Measurements from ENCODE around the gene PTDSS2. TPM values are rescaled to one million over a fixed set of nuclear protein-coding genes. Genes with fewer than 3 reads are reported as not detected.

PTDSS2 gene
- total RNA-seq, 1 experiment from 2014 or later: 16.8 TPM

DNA sequence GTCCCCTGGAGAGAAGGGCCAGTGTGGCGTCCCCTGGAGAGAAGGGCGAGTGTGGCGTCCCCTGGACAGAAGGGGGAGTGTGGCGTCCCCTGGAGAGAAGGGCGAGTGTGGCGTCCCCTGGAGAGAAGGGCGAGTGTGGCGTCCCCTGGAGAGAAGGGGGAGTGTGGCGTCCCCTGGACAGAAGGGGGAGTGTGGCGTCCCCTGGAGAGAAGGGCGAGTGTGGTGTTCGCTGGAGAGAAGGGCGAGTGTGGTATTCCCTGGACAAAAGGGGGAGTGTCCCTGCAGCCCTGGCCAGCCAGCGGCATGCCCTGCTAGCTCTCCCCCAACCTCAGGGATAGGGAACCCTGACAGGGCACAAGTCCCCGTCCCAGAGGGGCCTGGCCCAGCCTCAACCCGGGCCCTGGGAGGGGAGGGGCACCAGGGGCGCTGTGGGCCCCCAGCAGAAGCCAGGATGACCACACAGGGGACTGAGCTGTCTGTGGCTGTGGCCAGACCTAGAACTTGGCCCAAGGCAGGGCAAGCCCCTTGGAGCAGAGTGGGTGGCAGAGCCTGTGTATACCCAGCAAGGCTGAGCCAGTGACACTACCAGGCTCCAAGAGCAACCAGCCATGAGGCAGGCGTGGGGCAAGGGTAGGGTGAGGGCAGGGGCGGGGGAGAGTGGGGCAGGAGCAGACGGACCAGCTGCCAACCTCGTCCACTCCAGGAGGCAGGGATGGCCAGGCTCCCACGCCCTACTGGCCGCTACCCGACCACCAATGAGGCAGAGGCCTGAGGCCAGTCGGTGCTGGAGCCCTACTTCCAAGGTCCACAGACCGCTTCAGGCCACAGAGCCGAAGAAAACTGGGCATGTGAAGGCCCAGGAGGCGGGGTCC, 81.1 kb downstream of the PTDSS2 start:
- no peak for DNase-seq (ENCODE audit: low read depth)

DNA sequence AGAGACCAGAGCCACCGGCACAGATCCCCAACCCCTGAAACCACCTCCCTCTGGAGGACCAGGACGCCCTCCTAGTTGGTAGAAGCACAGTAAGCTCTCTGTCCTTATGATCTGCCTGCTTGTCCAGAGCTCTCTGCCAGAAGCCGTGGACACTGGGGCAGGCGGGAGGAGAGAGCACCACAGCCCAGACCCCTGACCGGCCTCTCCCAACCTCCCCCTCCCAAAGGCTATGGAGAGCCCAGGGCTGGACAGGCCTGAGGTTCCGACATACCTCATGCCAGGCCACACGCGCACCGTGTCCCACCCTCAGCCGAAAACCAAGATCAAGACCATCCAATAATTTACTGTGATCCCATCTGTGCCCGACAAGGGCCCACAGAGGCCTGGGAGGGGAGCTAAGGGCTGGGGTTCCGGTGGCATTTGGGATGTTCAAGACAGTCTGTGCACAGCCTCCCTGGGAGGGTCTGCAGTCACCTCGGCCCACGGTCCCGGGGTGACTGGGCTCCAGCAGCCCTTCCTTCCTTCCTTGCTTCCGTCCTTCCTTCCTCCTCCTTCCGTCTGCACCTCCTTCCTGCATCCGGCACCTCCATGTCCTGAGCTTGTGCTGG, 81.9 kb downstream of the PTDSS2 start:
- DNase-seq (ENCODE audit: low read depth): no peak

DNA sequence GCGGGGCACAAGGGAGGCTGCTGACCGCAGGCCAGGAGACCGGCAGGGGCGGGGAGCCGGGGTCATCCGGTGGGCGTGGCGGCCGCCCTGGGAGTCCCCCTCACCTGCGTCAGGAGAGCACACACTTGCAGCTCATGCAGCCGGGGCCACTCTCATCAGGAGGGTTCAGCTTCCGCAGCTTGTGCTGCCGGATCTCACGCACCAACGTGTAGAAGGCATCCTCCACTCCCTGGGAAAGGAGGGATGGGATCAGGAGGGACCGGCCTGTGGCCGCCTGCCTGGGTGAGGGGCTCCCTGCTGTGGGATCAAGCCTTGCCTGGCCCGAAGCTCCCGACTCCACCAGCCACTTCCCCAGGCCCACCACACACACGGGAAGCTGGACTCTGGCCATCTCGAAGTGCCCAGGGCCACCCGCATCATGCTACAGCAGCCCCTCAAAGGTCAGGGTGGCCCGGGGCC, 82.5 kb downstream of the PTDSS2 start:
- no peak for DNase-seq (ENCODE audit: low read depth)

DNA sequence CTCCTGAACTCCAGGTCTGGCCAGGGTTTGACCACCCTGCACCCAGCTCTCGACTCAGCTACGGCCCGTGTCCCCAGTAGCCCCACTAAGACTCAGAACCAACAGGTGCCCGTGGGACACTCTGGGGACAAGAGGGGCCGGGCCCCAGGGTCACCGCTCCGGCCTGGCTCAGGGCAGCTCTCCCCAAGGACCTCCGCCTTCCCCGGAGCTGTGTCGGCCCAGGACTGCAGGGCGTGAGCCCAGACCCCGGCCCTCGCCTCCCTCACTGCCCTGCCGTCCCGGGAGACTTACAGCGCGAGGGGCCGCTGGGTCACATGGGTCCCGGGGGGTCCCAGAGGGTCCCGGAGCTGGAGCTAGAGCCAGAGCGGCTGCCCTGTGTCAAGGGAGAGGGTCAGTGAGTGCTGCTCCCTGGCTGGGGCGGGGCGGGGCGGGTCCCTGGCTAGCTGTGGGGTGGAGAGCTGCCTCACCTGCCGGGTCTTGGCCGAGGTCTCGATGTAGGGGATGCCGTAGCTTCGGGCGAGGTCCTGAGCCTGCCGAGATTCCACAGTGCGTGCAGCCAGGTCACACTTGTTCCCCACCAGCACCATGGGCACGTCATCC, 83.0 kb downstream of the PTDSS2 start:
- DNase-seq (ENCODE audit: low read depth): no peak

DNA sequence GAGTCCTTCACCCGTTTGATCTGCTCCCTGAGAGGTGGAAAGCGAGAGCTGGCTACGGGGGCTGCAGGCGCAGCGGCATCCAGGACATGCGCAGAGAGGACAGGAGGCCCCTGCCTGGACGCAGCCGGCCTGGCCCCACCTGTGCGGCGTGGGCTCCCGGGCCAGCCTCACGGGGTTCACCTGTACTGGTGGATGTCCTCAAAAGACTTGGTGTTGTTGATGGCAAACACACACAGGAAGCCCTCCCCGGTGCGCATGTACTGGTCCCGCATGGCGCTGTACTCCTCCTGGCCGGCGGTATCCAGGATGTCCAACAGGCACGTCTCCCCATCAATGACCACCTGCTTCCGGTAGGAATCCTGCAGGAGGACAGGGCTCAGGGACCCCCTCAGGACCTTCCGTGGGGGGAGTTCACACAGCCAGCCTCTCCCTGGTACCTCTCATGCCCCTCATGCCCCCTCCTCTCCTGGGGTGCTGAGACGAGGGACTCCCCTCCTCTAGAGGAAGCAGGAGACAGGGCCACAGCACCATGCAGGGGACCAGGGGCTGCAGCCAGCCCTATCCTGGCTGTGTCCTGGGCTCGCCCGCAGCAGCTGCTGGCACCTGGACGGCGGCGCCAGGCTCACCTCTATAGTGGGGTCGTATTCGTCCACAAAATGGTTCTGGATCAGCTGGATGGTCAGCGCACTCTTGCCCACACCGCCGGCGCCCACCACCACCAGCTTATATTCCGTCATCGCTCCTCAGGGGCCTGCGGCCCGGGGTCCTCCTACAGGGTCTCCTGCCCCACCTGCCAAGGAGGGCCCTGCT, 83.7 kb downstream of the PTDSS2 start:
- no peak for DNase-seq (ENCODE audit: low read depth)

DNA sequence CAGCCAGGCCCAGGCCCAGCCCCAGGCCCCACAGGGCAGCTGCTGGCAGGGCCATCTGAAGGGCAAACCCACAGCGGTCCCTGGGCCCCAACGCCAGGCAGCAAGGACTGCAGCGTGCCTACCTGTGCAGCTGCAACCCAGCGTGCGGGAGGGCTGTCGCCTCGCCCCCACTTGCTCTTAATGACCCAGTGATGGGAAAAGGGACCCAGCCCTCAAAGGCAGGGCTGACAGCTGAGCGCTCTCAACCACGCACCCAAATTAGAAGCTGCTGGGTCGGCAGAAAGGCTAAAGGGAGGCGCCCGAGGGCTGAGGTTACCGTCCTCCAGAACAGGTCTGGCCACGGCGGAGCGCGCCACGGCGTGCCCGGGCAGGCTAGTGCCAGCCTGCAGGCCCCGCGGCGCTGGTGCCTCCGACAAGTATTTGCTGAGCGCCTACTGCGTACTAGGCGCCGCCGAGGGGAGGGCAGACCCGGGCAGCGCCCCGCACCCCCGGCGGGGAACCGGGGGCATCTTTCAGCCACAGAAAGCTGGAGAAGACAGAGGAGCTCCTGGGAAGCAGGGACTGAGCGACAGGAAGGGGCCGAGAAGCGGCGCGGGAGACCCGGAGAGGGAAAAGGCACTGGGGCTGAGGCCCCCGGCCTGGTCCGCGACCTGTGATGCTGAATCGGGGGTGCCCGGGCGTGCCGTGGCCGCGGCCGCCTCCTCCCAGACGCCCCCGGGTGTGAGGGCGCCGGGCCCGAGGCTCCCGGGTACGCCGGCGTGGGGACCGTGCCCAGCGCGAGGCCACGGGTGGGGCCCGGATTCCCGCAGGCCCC, 84.5 kb downstream of the PTDSS2 start:
- peak; percentile 14 for DNase-seq (ENCODE audit: low read depth)

DNA sequence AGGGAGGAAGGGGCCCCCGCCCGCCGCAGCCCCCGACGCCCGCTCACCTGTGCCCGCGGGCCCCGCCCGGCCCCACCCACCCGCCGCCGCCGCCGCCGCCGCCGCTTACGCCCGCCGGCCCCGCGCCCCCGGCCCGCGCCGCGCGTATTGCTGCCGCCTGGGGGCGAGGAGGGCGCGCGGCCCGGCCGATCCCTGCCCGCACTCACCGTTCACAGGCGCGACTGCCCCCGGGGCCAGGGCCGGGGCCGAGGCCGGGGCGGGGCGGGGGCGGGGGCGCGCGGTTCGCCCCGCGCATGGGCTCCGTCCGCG, 85.1 kb downstream of the PTDSS2 start:
- DNase-seq (ENCODE audit: low read depth): no peak

DNA sequence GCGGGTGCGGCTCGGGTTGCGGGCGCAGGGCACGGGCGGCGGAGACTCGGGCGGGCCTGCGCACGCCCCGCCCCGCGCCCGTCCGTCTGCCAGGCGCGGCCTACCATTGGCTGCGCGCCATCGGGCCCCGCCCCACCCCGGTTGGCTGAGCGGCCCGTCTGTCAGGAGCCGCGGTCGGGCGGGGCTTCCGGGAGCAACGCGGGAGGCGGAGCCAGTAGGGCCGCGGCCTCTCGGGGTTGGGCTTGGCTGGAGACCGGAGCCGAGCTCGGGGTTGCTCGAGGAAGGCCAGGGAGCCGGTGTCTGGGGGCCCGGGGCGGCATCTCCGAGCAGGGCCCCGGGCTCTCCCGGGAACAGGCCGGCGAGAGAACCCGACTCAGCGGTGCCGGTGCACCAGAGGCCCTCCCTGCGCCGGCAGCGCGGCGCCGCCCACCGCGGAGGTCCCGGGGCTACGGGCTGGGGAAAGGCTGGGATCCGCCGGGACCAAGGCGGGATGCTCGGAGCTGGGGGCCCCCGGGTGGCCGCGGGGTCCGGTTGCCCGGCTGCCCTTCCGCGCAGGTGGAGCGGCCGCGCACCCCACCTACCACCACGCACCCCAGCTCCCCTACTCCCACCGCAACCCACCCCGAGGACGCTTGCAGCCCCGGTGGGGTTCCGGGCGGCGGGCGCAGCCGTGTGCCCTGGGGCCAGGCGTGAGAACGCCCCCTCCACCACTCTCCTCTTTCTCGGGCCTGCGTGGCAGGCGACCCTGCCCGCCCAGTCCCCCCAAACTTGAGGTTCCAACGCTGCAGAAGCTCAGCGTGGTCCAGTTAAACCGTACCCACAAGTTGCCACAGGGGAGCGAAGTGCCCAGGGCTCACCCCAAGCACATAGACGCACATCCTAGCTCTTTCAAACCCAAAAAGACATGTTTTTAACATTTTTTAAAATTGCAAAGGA, 85.7 kb downstream of the PTDSS2 start, which contains the start of gene HRAS:
HRAS (minus strand) TSS at position 58 of the 936 bp plus-strand sequence.
- DNase-seq (ENCODE audit: low read depth): peak; percentile 89

DNA sequence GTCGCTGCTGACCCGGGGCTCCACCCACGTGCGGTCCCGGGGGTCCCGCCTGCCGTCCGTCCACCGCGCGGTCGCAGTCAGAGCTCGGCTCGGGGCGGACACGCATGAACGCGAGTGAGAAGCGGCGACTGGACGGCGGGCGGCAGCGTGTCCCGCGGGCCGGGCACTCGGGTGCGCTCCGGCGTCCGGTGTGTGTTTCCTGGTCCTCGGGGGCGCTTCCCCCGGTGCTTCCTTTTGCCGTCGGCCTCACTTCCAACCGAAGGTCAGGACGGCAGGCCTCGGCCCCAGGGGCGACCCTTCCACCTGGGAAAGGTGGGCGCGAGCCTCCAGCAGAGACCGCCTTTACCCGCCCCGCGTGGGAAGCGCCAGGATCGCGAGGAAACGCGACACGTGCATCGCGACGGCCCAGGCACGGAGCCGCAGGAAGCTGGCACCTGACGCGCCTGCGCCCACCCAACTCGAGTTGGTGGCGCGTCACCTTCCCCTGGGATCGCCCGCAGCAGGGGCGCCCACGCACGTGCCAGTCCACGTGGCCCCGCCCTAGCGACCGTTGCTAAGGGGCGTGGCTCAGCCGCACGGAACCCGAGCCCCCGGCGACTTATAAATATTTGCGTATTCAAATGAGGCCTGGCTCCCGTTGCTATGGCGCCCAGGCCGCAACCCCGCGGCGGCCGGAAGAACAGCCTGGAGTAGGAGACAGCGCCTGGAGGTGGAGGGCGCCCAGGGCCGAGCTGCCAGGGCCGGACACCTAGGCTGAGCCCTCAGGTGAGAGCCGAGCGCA, 87.0 kb downstream of the PTDSS2 start, which contains the start of gene LRRC56:
LRRC56 (plus strand) TSS at position 687 of the 781 bp plus-strand sequence. CDS start 3,158 bp downstream, outside the sequence.
- DNase-seq (ENCODE audit: low read depth): peak; percentile 79

DNA sequence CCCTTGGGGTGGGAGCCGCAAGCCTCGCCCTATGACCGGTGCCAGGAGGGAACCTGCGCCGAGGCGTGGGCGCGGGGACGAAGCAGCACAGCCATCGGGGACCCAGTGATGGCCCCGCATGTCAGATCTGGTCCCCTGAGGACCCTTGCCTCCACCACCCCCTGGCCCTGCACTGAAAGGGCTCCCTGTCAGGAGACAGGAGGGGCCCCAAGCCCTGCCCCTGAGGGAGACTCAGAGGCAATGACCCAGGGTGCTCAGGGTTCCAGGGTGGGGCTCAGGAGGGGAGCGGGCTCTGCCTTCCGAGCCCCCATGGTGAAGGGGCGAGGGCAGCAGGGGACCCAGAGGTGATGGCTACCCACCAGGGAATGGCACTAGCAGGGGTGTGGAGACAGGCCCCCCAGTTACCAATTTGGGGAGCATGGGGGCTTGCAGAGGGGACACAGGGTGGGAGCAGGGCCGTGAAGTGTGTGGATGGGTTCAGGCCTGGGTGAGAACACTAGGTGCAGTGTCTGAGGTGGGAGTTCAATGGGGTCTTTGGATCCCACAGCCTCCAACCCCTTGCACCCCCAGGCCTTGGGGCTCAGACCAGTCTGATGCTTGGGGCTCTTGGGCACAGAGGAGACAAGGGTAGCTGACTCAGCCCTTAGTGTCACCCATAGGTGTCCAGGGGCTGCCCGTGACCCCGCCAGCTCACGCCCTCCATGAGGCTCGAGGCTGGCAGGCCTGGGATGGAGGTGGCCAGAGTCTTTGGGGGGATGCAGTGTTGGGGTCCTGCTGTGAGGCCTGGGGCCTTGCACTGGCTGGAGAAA, 87.7 kb downstream of the PTDSS2 start:
- DNase-seq (ENCODE audit: low read depth): no peak

DNA sequence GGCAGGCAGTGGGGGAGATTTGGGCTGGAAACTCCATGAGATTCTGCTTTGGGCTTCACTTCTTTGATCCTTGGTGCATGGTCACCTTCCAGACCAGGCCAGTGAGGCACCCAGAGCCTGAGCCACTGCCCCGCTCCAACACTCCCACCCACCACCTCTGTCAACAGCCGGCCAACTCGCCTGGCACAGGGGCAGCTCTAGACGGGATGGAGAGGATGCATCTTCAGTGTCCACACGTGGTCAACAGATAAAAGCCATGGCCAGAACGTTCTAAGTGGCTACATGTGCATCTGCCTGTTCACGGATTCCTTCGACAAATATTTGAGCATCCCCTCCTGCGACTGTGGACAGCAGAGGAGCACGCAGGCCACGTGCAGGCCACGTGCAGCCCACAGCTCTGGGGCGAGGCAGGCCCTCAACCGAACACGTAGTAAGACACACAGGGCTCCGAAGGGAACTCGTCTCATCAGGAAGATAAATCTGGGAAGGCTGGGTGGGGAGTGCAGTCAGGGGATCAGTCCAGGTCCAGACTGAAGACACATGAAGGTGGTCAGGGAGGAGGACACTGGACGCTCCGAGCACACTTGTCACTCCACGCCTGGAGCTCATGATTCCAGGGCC, 88.5 kb downstream of the PTDSS2 start:
- no peak for DNase-seq (ENCODE audit: low read depth)

DNA sequence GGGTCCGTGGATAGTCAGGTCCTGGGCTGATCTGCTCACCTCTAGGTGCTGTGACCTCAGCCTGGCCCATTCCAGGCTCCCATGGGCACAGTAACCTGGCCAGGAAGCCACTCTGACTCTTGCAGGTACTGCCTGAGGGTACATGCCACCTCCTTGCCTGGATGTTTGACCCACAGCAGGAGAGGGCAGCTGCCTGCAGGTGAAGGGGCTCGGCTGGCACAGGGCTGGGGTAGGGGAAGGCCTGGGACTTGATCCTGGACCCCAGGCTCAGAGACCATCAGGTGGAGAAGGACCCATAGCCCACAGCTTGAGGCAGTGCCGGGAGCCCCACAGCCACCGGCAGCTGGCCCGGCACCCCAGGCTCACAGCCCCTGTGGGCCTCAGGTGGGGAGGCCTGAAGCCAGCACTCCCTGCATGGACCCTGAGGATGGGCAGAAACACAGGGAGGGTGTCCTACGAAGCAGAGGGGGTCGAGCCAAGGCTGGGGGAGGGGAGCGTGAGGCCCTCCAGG, 89.9 kb downstream of the PTDSS2 start:
- no peak for DNase-seq (ENCODE audit: low read depth)

Other genes with a start within 250 kb of the PTDSS2 start
- 9.6 and 10.3 TPM in 2 replicates for gene BET1L, start 242.9 kb upstream of the PTDSS2 start, total RNA-seq (2014; rRNA removed; shearing (Covaris generic))
- gene RIC8A, start 242.6 kb upstream of the PTDSS2 start, total RNA-seq (2014; rRNA removed; shearing (Covaris generic)): 75.5 and 91.3 TPM in 2 replicates
- 7.0 and 7.6 TPM in 2 replicates for gene SIRT3, start 213.9 kb upstream of the PTDSS2 start, total RNA-seq (2014; rRNA removed; shearing (Covaris generic))
- 136 and 173 TPM in 2 replicates for gene PSMD13, start 213.3 kb upstream of the PTDSS2 start, total RNA-seq (2014; rRNA removed; shearing (Covaris generic))
- not detected in 2 replicates for gene NLRP6, start 171.9 kb upstream of the PTDSS2 start, total RNA-seq (2014; rRNA removed; shearing (Covaris generic))
- 1.3 and 1.6 TPM in 2 replicates for gene PGGHG, start 161.2 kb upstream of the PTDSS2 start, total RNA-seq (2014; rRNA removed; shearing (Covaris generic))
- not detected in 2 replicates for gene IFITM5, start 150.8 kb upstream of the PTDSS2 start, total RNA-seq (2014; rRNA removed; shearing (Covaris generic))
- gene IFITM2, start 142.5 kb upstream of the PTDSS2 start, total RNA-seq (2014; rRNA removed; shearing (Covaris generic)): 28.0 and 30.6 TPM in 2 replicates
- gene IFITM1, start 136.2 kb upstream of the PTDSS2 start, total RNA-seq (2014; rRNA removed; shearing (Covaris generic)): 13.6 and 14.3 TPM in 2 replicates
- 102 and 111 TPM in 2 replicates for gene IFITM3, start 129.4 kb upstream of the PTDSS2 start, total RNA-seq (2014; rRNA removed; shearing (Covaris generic))
- gene B4GALNT4, start 80.8 kb upstream of the PTDSS2 start, total RNA-seq (2014; rRNA removed; shearing (Covaris generic)): not detected in 2 replicates
- 0.84 and 2.9 TPM in 2 replicates for gene PKP3, start 56.1 kb upstream of the PTDSS2 start, total RNA-seq (2014; rRNA removed; shearing (Covaris generic))
- 14.3 and 19.2 TPM in 2 replicates for gene SIGIRR, start 35.3 kb upstream of the PTDSS2 start, total RNA-seq (2014; rRNA removed; shearing (Covaris generic))
- not detected in 2 replicates for gene ANO9, start 8.3 kb upstream of the PTDSS2 start, total RNA-seq (2014; rRNA removed; shearing (Covaris generic))
- 147 and 167 TPM in 2 replicates for gene RNH1, start 57.0 kb downstream of the PTDSS2 start, total RNA-seq (2014; rRNA removed; shearing (Covaris generic))
- gene HRAS, start 85.3 kb downstream of the PTDSS2 start, total RNA-seq (2014; rRNA removed; shearing (Covaris generic)): 65.8 and 81.1 TPM in 2 replicates
- 0.29 TPM in 1 of 2 replicates, not detected in the other for gene LRRC56, start 87.2 kb downstream of the PTDSS2 start, total RNA-seq (2014; rRNA removed; shearing (Covaris generic))
- 0.24 and 0.29 TPM in 2 replicates for gene LMNTD2, start 110.5 kb downstream of the PTDSS2 start, total RNA-seq (2014; rRNA removed; shearing (Covaris generic))
- 7.4 and 16.4 TPM in 2 replicates for gene RASSF7, start 110.7 kb downstream of the PTDSS2 start, total RNA-seq (2014; rRNA removed; shearing (Covaris generic))
- 12.5 and 14.8 TPM in 2 replicates for gene PHRF1, start 126.2 kb downstream of the PTDSS2 start, total RNA-seq (2014; rRNA removed; shearing (Covaris generic))
- gene IRF7, start 165.7 kb downstream of the PTDSS2 start, total RNA-seq (2014; rRNA removed; shearing (Covaris generic)): 4.7 and 5.1 TPM in 2 replicates
- not detected in 2 replicates for gene CDHR5, start 174.7 kb downstream of the PTDSS2 start, total RNA-seq (2014; rRNA removed; shearing (Covaris generic))
- not detected in 2 replicates for gene SCT, start 176.9 kb downstream of the PTDSS2 start, total RNA-seq (2014; rRNA removed; shearing (Covaris generic))
- not detected in 2 replicates for gene DRD4, start 187.0 kb downstream of the PTDSS2 start, total RNA-seq (2014; rRNA removed; shearing (Covaris generic))
- gene DEAF1, start 244.9 kb downstream of the PTDSS2 start, total RNA-seq (2014; rRNA removed; shearing (Covaris generic)): 15.4 and 23.8 TPM in 2 replicates
- gene TMEM80, start 245.5 kb downstream of the PTDSS2 start, total RNA-seq (2014; rRNA removed; shearing (Covaris generic)): 15.6 and 18.6 TPM in 2 replicates

All from RPMI7951 (cell line).